ENCODE data around the gene RALGAPA1. TPM values are rescaled to one million over a fixed set of nuclear protein-coding genes. Genes with fewer than 3 reads are reported as not detected.

The RALGAPA1 gene
- total and polyA plus RNA-seq, 9 of the 15 experiments (the other 6 are each of a cell fraction or from before 2014, with no cell fraction given) = 2.5 to 16.3 (median 6.2) TPM

DNA sequence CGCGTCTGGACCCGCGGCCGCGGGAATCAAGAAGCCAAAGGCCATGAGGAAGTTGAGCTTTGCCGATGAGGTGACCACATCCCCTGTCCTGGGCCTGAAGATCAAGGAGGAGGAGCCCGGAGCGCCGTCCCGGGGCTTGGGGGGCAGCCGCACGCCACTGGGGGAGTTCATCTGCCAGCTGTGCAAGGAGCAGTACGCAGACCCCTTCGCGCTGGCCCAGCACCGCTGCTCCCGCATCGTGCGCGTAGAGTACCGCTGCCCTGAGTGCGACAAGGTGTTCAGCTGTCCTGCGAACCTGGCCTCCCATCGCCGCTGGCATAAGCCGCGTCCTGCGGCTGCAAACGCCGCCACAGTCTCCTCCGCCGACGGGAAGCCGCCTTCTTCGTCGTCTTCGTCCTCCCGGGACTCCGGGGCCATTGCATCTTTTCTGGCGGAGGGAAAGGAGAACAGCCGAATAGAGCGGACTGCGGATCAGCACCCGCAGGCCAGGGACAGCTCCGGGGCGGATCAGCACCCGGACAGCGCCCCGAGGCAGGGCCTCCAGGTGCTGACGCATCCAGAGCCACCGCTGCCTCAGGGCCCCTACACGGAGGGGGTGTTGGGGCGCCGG, 274.1 kb downstream of the RALGAPA1 start (continued):
- TF ChIP-seq CREM (IDR thresholded peaks at IDR 0.05; ENCODE audit: low read depth) (peak; percentile 88), HNRNPH1 (optimal IDR thresholded peaks at IDR 0.05; ENCODE audit: low read depth, low read length) (no peak), CEBPB (tag; IDR thresholded peaks at IDR 0.05) (no peak), MYNN (IDR thresholded peaks at IDR 0.05) (no peak), MYNN (CRISPR knock-in tag; IDR thresholded peaks at IDR 0.05) (peak; percentile 95), SRF (CRISPR knock-in tag; IDR thresholded peaks at IDR 0.05) (peak in 1 of 2 experiments; percentile 96; a peak in 2 of 4 replicates), ERF (CRISPR knock-in tag; IDR thresholded peaks at IDR 0.05) (no peak), SREBF2 (CRISPR knock-in tag; IDR thresholded peaks at IDR 0.05) (peak; percentile 99), ZZZ3 (IDR thresholded peaks at IDR 0.05) (no peak), MAFF (IDR thresholded peaks at IDR 0.05; ENCODE audit: low read length) (no peak)
- TF ChIP-seq, protein P1, sequence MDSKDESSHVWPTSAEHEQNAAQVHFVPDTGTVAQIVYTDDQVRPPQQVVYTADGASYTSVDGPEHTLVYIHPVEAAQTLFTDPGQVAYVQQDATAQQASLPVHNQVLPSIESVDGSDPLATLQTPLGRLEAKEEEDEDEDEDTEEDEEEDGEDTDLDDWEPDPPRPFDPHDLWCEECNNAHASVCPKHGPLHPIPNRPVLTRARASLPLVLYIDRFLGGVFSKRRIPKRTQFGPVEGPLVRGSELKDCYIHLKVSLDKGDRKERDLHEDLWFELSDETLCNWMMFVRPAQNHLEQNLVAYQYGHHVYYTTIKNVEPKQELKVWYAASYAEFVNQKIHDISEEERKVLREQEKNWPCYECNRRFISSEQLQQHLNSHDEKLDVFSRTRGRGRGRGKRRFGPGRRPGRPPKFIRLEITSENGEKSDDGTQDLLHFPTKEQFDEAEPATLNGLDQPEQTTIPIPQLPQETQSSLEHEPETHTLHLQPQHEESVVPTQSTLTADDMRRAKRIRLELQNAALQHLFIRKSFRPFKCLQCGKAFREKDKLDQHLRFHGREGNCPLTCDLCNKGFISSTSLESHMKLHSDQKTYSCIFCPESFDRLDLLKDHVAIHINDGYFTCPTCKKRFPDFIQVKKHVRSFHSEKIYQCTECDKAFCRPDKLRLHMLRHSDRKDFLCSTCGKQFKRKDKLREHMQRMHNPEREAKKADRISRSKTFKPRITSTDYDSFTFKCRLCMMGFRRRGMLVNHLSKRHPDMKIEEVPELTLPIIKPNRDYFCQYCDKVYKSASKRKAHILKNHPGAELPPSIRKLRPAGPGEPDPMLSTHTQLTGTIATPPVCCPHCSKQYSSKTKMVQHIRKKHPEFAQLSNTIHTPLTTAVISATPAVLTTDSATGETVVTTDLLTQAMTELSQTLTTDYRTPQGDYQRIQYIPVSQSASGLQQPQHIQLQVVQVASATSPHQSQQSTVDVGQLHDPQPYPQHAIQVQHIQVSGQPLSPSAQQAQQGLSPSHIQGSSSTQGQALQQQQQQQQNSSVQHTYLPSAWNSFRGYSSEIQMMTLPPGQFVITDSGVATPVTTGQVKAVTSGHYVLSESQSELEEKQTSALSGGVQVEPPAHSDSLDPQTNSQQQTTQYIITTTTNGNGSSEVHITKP (IDR thresholded peaks at IDR 0.05; ENCODE audit: partially characterized antibody) = no peak
- TF ChIP-seq, protein P2, sequence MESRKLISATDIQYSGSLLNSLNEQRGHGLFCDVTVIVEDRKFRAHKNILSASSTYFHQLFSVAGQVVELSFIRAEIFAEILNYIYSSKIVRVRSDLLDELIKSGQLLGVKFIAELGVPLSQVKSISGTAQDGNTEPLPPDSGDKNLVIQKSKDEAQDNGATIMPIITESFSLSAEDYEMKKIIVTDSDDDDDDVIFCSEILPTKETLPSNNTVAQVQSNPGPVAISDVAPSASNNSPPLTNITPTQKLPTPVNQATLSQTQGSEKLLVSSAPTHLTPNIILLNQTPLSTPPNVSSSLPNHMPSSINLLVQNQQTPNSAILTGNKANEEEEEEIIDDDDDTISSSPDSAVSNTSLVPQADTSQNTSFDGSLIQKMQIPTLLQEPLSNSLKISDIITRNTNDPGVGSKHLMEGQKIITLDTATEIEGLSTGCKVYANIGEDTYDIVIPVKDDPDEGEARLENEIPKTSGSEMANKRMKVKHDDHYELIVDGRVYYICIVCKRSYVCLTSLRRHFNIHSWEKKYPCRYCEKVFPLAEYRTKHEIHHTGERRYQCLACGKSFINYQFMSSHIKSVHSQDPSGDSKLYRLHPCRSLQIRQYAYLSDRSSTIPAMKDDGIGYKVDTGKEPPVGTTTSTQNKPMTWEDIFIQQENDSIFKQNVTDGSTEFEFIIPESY (CRISPR knock-in tag; IDR thresholded peaks at IDR 0.05) = peak; percentile 98
- TF ChIP-seq, protein P3, sequence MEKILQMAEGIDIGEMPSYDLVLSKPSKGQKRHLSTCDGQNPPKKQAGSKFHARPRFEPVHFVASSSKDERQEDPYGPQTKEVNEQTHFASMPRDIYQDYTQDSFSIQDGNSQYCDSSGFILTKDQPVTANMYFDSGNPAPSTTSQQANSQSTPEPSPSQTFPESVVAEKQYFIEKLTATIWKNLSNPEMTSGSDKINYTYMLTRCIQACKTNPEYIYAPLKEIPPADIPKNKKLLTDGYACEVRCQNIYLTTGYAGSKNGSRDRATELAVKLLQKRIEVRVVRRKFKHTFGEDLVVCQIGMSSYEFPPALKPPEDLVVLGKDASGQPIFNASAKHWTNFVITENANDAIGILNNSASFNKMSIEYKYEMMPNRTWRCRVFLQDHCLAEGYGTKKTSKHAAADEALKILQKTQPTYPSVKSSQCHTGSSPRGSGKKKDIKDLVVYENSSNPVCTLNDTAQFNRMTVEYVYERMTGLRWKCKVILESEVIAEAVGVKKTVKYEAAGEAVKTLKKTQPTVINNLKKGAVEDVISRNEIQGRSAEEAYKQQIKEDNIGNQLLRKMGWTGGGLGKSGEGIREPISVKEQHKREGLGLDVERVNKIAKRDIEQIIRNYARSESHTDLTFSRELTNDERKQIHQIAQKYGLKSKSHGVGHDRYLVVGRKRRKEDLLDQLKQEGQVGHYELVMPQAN (IDR thresholded peaks at IDR 0.05; ENCODE audit: borderline replicate concordance) = peak; percentile 62; the same call in 1 of the 2 replicates
- TF ChIP-seq, protein P4, sequence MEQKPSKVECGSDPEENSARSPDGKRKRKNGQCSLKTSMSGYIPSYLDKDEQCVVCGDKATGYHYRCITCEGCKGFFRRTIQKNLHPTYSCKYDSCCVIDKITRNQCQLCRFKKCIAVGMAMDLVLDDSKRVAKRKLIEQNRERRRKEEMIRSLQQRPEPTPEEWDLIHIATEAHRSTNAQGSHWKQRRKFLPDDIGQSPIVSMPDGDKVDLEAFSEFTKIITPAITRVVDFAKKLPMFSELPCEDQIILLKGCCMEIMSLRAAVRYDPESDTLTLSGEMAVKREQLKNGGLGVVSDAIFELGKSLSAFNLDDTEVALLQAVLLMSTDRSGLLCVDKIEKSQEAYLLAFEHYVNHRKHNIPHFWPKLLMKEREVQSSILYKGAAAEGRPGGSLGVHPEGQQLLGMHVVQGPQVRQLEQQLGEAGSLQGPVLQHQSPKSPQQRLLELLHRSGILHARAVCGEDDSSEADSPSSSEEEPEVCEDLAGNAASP (IDR thresholded peaks at IDR 0.05) = no peak
- TF ChIP-seq, protein P5, sequence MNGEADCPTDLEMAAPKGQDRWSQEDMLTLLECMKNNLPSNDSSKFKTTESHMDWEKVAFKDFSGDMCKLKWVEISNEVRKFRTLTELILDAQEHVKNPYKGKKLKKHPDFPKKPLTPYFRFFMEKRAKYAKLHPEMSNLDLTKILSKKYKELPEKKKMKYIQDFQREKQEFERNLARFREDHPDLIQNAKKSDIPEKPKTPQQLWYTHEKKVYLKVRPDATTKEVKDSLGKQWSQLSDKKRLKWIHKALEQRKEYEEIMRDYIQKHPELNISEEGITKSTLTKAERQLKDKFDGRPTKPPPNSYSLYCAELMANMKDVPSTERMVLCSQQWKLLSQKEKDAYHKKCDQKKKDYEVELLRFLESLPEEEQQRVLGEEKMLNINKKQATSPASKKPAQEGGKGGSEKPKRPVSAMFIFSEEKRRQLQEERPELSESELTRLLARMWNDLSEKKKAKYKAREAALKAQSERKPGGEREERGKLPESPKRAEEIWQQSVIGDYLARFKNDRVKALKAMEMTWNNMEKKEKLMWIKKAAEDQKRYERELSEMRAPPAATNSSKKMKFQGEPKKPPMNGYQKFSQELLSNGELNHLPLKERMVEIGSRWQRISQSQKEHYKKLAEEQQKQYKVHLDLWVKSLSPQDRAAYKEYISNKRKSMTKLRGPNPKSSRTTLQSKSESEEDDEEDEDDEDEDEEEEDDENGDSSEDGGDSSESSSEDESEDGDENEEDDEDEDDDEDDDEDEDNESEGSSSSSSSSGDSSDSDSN (IDR thresholded peaks at IDR 0.05; ENCODE audit: borderline replicate concordance in 1 of 2, low read depth in 2 of 2, low read length in 2 of 2) = peak; percentile 37 to 93; a peak in 3 of 4 replicates

Measured in K562 (cell line).